Middle frontal gyrus (tissue), 1 donor: ENCODE measurements around the gene PPP2R5E.
"Not testable (repeated sequence)": the region's sequence is repeated elsewhere in the genome, so short reads cannot be mapped to it uniquely, and the experiment has no call there.

Experiments
- DNase-seq: peaks from one replicate; pipeline ENCODE4 v3.0.0-alpha.2; 2015; ENCODE audit warnings: low spot score; ENCODE audit errors: extremely low spot score

PPP2R5E gene

GRCh38 chr14:63522511-63522910 lies 20.7 kb downstream of the PPP2R5E start:
- not testable (repeated sequence) for DNase-seq

- no peak for DNase-seq
Observed at GRCh38 chr14:63517354-63517753, 25.8 kb downstream of the PPP2R5E start.

DNA sequence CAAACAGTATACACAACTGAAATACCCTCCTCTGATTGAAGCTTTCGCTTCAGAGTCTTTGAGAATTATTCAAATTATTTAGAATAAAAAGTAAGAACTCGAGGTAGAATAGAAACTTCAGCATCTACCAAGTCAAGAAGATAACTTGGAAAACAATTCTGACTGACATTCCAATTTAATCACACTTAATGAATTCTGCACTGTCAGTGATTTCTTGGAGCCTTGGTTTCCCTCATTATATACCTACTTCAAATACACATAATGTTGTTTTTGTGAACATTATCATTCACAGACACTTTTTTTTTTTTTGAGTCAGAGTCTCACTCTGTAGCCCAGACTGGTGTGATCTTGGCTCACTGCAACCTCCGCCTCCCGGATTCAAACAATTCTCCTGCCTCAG lies 27.9 kb downstream of the PPP2R5E start:
- DNase-seq = no peak

DNA sequence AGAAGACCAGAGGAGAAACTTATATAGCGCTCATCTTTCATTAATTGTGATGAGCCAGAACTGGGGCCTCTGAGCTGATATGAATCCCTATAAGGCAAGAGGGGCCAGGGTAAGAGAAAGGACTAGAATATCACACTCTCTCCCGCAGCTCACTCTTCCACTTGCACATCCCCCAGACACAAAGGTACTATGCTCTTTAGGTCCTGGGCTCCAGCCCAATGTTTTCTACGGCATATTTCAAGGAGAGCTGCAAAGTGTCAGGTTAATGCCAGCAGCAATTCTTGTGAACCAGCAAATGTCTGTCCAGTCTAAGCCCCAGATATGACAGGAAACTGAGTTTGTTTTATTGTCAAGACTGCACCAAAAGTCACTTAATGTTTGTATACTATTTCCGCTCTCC lies 29.4 kb downstream of the PPP2R5E start:
- no peak for DNase-seq

GRCh38 chr14:63512861-63513260 lies 30.3 kb downstream of the PPP2R5E start:
- DNase-seq = no peak

GRCh38 chr14:63510538-63510937 lies 32.6 kb downstream of the PPP2R5E start:
- no peak for DNase-seq

DNA sequence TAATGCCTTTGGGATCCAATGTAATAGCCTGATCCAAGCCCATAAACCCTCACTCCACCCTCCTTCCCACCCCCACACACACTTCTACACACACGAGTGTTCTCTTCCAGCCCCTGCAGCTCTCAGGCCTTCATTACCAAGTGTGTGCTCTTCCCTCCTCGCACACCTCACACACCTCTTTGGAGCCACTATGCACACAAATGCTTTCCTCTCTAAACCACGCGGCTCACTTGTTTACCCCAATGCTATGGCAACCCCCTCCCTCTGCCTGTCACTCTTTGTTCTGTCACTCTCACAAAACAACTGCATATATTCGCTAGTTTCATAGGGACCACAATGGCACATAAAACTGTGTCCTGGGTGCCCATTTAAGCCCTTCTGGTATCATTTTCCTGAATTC lies 35.1 kb downstream of the PPP2R5E start:
- no peak for DNase-seq

DNA sequence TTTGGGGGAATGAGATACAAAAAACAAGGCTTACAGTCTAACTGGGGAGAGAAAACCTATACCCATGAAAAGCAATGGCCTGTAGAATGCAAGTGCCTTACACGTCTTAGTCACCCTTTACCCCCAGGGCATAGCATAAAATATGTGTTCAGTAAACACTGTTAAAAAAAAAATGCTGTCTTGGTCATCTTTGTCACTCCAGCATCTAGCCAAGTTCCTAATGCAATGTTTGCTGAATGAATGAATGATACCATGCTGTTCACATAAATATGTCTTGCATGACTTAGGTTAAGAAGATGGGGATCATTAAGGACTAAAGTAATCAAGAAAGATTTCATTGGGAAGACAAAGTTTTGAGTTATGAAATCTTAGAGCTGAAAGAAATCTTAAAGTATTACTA lies 38.5 kb downstream of the PPP2R5E start:
- no peak for DNase-seq

DNA sequence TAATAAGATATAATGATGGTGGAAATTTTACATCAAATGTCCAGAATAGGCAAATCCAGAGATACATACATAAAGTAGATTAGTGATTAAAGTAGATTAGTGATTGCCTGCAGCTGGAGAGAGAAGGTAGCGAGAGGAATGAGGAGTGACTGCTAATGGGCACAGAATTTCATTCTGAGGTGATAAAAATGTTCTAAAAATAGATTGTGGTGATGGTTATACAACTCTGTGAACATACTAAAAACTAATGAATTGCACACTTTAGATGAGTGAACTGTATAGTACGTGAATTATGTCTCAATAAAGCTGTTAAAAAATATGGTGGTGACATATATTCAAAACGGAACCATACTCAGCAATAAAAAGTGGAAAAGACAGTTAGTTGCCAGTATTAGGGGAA lies 41.7 kb downstream of the PPP2R5E start:
- no peak for DNase-seq

- no peak for DNase-seq
Observed at GRCh38 chr14:63499701-63500250, 43.4 kb downstream of the PPP2R5E start.

DNA sequence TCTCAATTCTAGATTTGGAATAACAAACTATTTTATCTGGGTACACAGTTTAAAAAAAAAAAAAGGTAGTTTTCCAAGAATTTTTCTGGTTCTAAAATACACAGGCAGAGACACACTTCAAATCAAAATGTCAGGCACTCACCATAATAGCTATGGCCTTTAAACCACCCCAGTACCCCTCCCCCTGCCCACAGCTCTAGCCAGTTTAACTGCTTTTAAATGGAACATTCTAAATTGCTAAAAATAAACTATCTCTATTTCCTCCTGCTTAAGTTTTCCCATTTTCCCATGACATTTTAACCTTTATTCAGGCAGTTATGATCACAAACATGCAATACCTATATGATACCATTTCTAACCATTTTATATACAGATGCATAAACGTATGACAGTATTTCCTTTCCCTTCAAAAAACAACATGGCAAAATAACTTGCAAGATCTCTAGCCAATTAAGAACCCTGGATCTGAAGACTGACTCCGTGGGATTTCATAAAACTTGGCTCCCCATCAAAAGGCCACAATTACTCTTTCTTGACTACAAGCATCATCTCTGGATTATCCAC lies 46.3 kb downstream of the PPP2R5E start:
- DNase-seq = no peak

DNA sequence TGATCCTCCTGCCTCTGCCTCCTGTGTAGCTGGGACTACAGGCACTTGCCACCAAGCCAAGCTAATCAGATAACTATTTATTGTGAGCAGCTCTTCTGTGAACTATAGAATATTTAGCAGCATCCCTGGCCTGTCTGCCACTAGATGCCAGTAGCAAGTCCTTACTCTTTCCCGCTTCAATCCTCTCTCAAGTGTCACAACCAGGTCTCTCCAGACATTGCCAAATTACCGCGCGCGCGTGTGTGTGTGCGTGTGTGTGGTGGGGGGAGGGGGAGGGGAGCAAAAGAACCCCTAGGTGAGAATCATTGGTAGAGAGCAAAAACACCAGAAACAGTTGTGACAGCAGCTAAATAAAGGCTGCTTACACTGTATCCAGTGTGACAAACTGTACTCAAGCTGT lies 49.9 kb downstream of the PPP2R5E start:
- DNase-seq = no peak

- DNase-seq = no peak
Observed at GRCh38 chr14:63492391-63492790, 50.8 kb downstream of the PPP2R5E start.

DNA sequence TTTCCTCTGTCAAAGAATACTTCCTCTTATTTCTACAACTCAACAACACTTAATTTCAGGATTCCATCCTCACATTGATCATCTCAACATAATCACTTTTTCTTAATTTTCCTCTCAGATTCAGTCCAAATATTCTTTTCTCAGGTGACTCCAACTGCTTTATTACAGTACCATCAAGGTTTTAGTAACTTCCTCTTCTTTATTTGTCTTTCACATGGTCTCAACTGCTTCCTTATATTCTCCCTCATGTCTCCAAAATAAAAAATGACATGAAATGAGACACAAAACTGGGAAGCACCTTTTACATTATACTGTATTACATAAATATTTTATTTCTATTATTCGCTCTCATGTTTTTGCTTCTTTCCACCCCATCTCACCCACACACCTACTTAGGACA lies 55.5 kb downstream of the PPP2R5E start:
- DNase-seq = no peak

DNA sequence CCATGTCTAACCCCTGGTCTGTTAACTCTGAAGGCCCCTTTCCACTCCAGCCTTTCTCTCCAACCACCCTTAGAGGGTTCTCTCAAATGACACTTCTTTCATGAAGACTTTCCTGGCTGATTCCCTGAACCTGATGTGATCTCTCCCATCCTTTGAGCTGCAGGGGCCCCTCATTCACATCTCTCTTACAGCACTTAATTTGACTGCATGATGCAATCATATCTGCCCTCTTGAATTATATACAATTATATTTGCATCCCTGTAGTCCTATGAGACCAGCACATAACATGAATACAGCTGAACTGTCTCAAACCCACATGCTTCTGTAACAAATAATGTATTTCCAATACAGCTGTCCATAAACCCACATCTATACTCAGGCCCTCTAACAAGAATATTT lies 56.4 kb downstream of the PPP2R5E start:
- DNase-seq = no peak

- no peak for DNase-seq
Observed at GRCh38 chr14:63483315-63483714, 59.9 kb downstream of the PPP2R5E start.

- no peak for DNase-seq
Observed at GRCh38 chr14:63480599-63480998, 62.6 kb downstream of the PPP2R5E start.

- no peak for DNase-seq
Observed at GRCh38 chr14:63478437-63478852, 64.7 kb downstream of the PPP2R5E start.

DNA sequence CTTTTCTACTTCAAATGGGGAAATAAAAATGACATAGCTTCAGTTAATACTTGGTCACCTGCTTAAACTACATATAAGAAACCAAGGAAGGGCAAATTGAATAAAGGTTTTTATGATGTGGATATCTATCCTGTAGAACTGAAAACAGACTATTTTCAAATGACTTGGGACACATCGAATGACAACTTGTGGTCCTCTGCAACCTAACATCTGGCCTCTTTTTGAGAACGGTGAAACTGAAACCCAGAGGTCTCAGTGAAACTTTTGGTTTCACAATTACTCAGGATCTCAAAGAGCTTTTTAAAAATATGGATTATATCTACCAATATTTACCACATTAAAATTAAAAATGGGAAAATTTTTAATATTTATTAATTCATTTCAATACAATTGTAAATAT lies 65.2 kb downstream of the PPP2R5E start:
- no peak for DNase-seq

DNA sequence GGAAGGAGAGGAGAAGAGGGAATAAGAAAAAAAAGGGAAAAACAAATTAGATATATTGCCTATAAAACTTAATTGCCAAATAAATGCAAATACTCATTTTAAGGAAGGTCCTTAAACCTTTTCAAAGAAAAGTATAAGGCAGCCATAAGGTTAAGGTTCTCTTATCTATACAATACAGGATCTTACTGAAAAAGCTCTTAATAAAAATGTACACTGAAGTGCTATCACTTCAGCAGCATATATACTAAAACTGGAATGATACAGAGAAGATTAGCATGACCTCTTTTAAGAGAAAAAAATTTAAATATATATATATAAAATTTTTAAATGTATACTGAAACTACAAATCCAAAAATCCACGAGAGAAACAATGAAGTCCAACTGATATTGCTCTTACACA lies 65.6 kb downstream of the PPP2R5E start:
- DNase-seq = no peak

- no peak for DNase-seq
Observed at GRCh38 chr14:63475761-63476160, 67.4 kb downstream of the PPP2R5E start.

GRCh38 chr14:63474844-63475243 lies 68.3 kb downstream of the PPP2R5E start:
- no peak for DNase-seq

DNA sequence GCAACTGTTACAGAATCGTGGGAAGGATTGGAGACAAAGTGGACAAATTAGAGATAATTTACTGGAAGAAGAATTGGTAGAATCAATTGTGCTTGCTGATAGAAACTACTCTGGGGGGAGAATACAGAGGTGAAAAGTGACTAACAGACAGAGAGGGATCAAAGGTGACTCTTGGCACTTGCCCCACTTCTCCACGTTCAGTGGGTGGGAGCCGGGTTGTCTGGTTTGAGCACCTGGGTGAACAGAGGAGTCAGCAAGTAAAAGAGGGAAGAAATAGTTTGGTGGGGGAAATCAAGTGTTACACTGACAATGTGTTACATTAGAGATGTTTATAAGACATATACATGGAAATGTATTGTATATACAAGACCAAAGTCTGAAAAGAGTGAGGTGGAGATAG lies 69.1 kb downstream of the PPP2R5E start:
- DNase-seq = no peak
